Ascending aorta (tissue), 2 donors: ENCODE measurements around the gene ZYG11B. TPM values are rescaled to one million over a fixed set of nuclear protein-coding genes. Genes with fewer than 3 reads are reported as not detected.
"Not testable (repeated sequence)": the region's sequence is repeated elsewhere in the genome, so short reads cannot be mapped to it uniquely, and the experiment has no call there.

Experiments
- DNase-seq, 2 donors: peaks; one replicate each; pipeline ENCODE4 v3.0.0-alpha.2; 2019; ENCODE audit warnings: low spot score in 2 of 2
- H3K27ac ChIP-seq, 2 donors: fragments of 200-600 bp; sonication (generic); one replicate each; pipeline ENCODE4 v1.5.1; 2016 to 2017; ENCODE audit warnings: mild to moderate bottlenecking in 1 of 2
- H3K27me3 ChIP-seq: fragments of 200-600 bp; sonication (generic); one replicate; pipeline ENCODE4 v1.5.1; 2017
- H3K36me3 ChIP-seq, 2 donors: fragments of 200-600 bp; sonication (generic); one replicate each; pipeline ENCODE4 v1.5.1; 2016
- H3K4me1 ChIP-seq, 2 donors: fragments of 200-600 bp; sonication (generic); one replicate each; pipeline ENCODE4 v1.5.1; 2016 to 2017; ENCODE audit warnings: mild to moderate bottlenecking in 1 of 2
- H3K4me3 ChIP-seq, 2 donors: fragments of 200-600 bp; sonication (generic); one replicate each; pipeline ENCODE4 v1.5.1; 2016 to 2017; ENCODE audit warnings: mild to moderate bottlenecking in 1 of 2
- H3K9me3 ChIP-seq, 2 donors: fragments of 200-600 bp; sonication (generic); one replicate each; pipeline ENCODE4 v1.5.1; 2016
- CTCF ChIP-seq, 3 experiments: fragments of 200-600 bp in 2 of 3; fragments of 450-650 bp in 1 of 3; sonication (generic) in 2 of 3; IDR thresholded peaks; one replicate each; pipeline ENCODE4 v1.5.1; 2016 to 2019; ENCODE audit warnings: antibody characterized with exemption in 3 of 3, mild to moderate bottlenecking in 1 of 3, moderate library complexity in 1 of 3
- intact Hi-C: fragments of 100-400 bp; cut with DNase I; formaldehyde crosslinking; loops from one replicate; pipeline ENCODE4 v1.15.1; 2023
- total RNA-seq: library from RNA; depleted of rRNA; stranded (reverse); fragments of >200 nt; gene quantifications from one replicate; pipeline ENCODE4 v1.1.0, GENCODE V29; 2016

ZYG11B gene
- total RNA-seq, 1 donor from 2014 or later, result 17.5 TPM

GRCh38 chr1:52795464-52795863, 69.2 kb downstream of the ZYG11B start:
- no peaks in the 10 kb centered on the region for H3K27me3 ChIP-seq
- H3K27ac ChIP-seq, result no peak overlapping the region
- TF ChIP-seq CTCF (IDR thresholded peaks at IDR 0.05), result no peak
- DNase-seq, result no peak
- intact Hi-C loops, result no loop called here
- H3K4me3 ChIP-seq, result no peak overlapping the region
- no peaks in the 10 kb centered on the region for H3K9me3 ChIP-seq
- peaks cover 25 to 38% of the 10 kb centered on the region in 2 donors for H3K36me3 ChIP-seq
- no peaks in the 10 kb centered on the region for H3K4me1 ChIP-seq

GRCh38 chr1:52798331-52798730, 72.1 kb downstream of the ZYG11B start:
- Histone ChIP-seq H3K4me1 (no peaks in the 10 kb centered on the region), H3K36me3 (peaks cover 28 to 43% of the 10 kb centered on the region in 2 donors), H3K27me3 (no peaks in the 10 kb centered on the region), H3K27ac (no peak overlapping the region), H3K9me3 (no peaks in the 10 kb centered on the region), H3K4me3 (no peak overlapping the region)
- no peak for DNase-seq
- TF ChIP-seq CTCF (IDR thresholded peaks at IDR 0.05), result no peak
- intact Hi-C loops, result no loop called here

- Histone ChIP-seq H3K4me1 (no peaks in the 10 kb centered on the region), H3K27me3 (no peaks in the 10 kb centered on the region), H3K36me3 (peaks cover 44 to 47% of the 10 kb centered on the region in 2 donors), H3K4me3 (no peak overlapping the region), H3K27ac (no peak overlapping the region), H3K9me3 (no peaks in the 10 kb centered on the region)
- intact Hi-C loops, result no loop called here
- DNase-seq, result no peak
- no peak for TF ChIP-seq CTCF (IDR thresholded peaks at IDR 0.05)
These were observed 74.8 kb downstream of the ZYG11B start for GRCh38 chr1:52801011-52801410.

- H3K4me3 ChIP-seq, intact Hi-C loops, DNase-seq, H3K27ac ChIP-seq, H3K4me1 ChIP-seq, H3K27me3 ChIP-seq, H3K9me3 ChIP-seq: not testable (repeated sequence)
- H3K36me3 ChIP-seq, result peaks cover 27 to 35% of the 10 kb centered on the region in 2 donors
These were observed 77.8 kb downstream of the ZYG11B start for GRCh38 chr1:52804083-52804482.

- no peak for TF ChIP-seq CTCF (IDR thresholded peaks at IDR 0.05)
- Histone ChIP-seq H3K4me1 (no peaks in the 10 kb centered on the region), H3K27ac (no peak overlapping the region), H3K27me3 (no peaks in the 10 kb centered on the region), H3K4me3 (no peak overlapping the region), H3K9me3 (no peaks in the 10 kb centered on the region), H3K36me3 (peaks cover 31 to 56% of the 10 kb centered on the region in 2 donors)
- no peak for DNase-seq
- intact Hi-C loops, result no loop called here
These were observed 88.2 kb downstream of the ZYG11B start for GRCh38 chr1:52814465-52814864.

- H3K36me3 ChIP-seq, result peaks cover 22 to 53% of the 10 kb centered on the region in 2 donors
- intact Hi-C loops, result loop anchor here (10.0 kb wide), 1 partner anchor 364 kb away; no protein-coding TSS in a partner anchor
- not testable (repeated sequence) for H3K27ac ChIP-seq, H3K4me1 ChIP-seq, H3K4me3 ChIP-seq, H3K9me3 ChIP-seq, DNase-seq, H3K27me3 ChIP-seq
These were observed 94.6 kb downstream of the ZYG11B start for GRCh38 chr1:52820830-52821229.

GRCh38 chr1:52825868-52826267, 99.6 kb downstream of the ZYG11B start:
- no peak for TF ChIP-seq CTCF (IDR thresholded peaks at IDR 0.05)
- H3K27ac ChIP-seq, result no peak overlapping the region
- no peaks in the 10 kb centered on the region for H3K4me1 ChIP-seq
- H3K27me3 ChIP-seq, result no peaks in the 10 kb centered on the region
- H3K4me3 ChIP-seq, result no peak overlapping the region
- intact Hi-C loops, result loop anchor here (10.0 kb wide), 1 partner anchor 359 kb away; no protein-coding TSS in a partner anchor
- peaks cover 14 to 16% of the 10 kb centered on the region in 2 donors for H3K36me3 ChIP-seq
- H3K9me3 ChIP-seq, result no peaks in the 10 kb centered on the region
- DNase-seq, result no peak
